ENCODE data around the gene TAF1L. TPM values are rescaled to one million over a fixed set of nuclear protein-coding genes. Genes with fewer than 3 reads are reported as not detected.
A peak's percentile ranks its signal among the peaks of the same experiment; 100 is the strongest.
"Not testable (repeated sequence)": the region's sequence is repeated elsewhere in the genome, so short reads cannot be mapped to it uniquely, and the experiment has no call there.

Gene TAF1L, protein sequence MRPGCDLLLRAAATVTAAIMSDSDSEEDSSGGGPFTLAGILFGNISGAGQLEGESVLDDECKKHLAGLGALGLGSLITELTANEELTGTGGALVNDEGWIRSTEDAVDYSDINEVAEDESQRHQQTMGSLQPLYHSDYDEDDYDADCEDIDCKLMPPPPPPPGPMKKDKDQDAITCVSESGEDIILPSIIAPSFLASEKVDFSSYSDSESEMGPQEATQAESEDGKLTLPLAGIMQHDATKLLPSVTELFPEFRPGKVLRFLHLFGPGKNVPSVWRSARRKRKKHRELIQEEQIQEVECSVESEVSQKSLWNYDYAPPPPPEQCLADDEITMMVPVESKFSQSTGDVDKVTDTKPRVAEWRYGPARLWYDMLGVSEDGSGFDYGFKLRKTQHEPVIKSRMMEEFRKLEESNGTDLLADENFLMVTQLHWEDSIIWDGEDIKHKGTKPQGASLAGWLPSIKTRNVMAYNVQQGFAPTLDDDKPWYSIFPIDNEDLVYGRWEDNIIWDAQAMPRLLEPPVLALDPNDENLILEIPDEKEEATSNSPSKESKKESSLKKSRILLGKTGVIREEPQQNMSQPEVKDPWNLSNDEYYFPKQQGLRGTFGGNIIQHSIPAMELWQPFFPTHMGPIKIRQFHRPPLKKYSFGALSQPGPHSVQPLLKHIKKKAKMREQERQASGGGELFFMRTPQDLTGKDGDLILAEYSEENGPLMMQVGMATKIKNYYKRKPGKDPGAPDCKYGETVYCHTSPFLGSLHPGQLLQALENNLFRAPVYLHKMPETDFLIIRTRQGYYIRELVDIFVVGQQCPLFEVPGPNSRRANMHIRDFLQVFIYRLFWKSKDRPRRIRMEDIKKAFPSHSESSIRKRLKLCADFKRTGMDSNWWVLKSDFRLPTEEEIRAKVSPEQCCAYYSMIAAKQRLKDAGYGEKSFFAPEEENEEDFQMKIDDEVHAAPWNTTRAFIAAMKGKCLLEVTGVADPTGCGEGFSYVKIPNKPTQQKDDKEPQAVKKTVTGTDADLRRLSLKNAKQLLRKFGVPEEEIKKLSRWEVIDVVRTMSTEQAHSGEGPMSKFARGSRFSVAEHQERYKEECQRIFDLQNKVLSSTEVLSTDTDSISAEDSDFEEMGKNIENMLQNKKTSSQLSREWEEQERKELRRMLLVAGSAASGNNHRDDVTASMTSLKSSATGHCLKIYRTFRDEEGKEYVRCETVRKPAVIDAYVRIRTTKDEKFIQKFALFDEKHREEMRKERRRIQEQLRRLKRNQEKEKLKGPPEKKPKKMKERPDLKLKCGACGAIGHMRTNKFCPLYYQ (N-terminal part only)
- 0.02 TPM for polyA plus RNA-seq (2013, experiment 1 of 2; ENCODE audit: insufficient read length)
- 0.06 TPM for polyA plus RNA-seq (2013, experiment 2 of 2; ENCODE audit: insufficient read length)

DNA sequence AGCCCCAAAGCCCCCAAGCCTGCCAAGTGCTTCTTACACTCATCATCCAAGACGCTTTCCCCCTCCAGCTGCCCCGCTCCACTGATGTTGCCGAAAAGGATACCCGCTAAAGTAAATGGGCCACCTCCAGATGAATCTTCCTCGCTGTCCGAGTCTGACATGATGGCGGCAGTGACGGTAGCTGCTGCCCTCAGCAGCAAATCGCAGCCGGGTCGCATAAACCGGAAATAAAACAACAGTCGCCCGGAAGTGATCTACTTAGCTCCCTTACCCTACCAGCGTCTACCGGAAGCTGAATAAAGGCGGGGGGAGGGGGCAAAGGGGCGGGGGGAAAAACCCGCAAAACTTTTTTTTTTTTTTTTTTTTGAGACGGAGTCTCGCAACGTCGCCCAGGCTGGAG is at the start of gene TAF1L:
TSS of gene TAF1L (minus strand) at position 308 of the 400 bp plus-strand sequence. CDS start at position 218, 90 bp downstream.
- DNase-seq: no peak

DNA sequence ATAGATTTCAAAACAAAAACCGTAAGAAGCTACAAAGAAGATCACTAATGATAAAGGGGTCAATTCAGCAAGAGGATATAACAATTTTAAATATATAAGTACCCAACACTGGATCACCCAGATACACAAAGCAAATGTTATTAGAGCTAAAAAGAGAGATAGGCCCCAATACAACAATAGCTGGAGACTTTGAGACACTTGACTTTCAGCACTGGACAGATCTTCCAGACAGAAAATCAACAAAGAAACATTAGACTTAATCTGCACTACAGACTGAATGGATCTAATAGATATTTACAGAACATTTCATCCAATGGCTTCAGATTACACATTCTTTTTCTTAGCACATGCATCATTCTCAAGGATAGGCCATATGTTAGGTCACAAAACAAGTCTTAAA is 46.3 kb upstream of the TAF1L start:
- DNase-seq: no peak

DNA sequence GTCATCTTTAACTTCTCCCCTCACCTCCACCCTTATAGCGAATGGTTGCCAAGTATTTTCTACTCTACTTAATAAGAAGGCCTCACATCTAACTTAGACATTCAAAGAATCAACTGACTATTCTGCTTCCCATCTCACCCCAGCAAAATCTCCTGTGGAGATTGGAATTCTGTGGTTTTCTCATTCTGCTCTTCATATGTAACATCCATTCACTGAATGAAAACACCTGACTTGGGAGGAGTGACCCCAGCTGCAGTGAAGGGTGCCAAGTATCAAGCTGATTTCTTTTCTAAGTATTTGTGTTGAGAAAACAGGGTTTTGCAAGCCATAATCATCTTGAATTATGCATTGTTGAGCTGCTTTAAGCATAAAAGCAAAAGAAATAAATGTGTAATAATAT is 42.5 kb upstream of the TAF1L start:
- peak; percentile 8 for DNase-seq

DNA sequence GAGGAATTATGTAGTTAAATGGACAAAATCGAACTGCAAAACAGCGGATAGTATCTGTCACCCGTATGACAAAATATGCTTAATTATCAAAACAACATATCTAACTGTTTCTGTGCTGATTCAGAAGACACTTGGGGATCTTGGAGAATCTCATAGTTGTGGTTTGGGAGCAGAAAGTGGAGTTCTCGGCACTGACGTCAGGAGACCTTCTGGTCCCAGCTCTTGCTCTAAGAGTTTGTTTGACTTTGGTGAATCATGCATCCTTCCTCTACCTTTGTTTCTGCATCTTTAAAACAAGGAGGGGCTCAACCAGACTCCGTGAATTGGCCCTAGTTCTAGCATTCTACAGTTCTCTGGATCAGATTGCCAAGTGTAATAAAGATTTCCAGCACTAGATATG is 37.0 kb upstream of the TAF1L start:
- peak; percentile 90 for DNase-seq

DNA sequence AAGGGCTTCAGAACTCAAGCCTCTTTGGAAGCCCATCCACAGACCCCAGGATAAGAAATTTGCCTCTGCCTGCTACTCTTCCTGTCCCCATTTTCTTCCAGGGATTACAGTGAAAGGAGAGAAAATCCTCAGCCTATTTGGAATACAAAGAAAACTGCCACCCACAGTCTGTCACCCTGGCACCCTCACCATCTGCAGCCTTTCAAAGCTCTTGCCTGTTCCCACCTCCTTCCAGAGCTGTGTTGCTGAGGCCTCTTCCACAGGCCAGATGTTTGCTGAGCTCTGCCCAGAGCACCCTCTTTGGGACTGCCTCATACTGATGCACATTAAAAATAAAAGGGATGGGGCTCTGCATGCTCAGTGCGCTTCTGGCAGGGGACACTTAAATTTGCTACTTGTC is 35.9 kb upstream of the TAF1L start:
- no peak for DNase-seq

DNA sequence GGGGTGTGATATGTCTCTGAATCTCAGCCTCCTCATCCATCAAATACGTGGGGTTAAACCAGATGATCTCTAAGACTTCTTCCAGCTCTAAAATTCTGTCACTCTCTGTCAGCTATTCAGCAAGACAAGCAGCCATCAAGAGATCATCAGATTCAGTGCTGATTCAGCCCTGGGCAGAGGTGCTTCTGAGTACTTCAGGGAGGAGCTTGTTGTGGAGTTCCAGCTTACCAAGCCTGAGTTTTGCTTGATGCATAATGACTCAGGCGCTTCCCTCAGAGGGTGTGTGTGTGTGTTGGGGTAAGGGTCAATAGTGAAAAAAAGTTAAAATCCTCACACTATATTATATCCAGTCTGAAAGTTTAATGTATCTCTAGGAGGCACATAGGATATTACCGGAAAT is 29.6 kb upstream of the TAF1L start:
- DNase-seq: no peak

DNA sequence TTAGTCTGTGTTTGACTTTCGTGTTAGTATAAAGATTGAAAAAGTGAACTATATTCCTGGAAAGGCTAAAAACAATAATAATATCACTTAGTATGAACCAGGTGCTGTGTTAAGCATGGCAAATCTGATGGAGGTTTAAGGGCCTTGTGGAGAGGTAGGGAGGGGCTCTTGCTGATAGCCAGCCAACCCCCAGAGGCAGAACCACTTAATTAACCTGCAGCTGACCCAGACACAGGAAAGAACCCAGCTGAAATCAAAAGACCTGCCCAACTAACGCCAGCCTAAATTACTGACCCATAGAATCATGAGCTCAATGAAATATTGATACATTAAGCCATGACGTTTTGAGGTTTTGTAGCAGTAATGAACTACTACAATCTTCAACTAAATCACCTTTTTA is 28.3 kb upstream of the TAF1L start:
- no peak for DNase-seq

DNA sequence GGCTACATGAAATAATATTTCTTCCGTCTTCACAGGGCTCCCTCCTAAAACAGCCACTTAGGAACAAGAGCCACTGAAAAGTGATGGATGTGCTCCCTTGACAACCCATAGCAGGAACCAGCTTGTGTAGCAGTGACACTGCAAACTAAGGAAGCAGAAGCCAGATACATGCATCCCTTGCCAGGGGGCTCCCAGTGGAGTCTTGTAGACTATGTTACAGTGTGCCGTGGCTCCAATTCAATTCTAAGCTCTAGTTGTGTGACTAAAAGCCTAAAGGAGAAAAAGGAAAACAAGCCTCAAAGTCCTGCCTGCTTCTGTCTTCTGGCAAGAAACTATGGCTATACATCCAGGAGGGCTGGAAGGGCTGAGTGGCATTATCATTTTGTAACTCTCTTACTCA is 12.2 kb upstream of the TAF1L start:
- no peak for DNase-seq

DNA sequence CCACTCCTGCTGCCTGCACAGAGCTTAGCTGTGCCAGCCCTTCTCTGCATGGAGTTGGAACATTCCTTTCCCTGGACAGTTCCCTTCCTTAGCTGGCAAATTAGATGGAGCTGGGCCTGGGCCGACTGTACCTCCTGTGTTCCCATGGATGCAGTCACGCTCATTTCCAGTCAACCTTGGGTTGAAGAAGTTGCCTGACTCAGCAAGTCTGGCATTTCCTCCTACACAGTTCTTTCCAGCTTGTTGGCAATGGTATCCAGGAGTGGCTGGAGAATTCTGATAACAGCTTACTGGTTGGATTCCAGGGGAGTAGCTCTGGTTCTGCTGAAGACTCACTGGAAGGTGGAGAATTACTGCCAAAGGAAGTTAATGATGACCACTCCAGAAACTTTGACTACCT is 9.2 kb upstream of the TAF1L start:
- DNase-seq: peak; percentile 72

DNA sequence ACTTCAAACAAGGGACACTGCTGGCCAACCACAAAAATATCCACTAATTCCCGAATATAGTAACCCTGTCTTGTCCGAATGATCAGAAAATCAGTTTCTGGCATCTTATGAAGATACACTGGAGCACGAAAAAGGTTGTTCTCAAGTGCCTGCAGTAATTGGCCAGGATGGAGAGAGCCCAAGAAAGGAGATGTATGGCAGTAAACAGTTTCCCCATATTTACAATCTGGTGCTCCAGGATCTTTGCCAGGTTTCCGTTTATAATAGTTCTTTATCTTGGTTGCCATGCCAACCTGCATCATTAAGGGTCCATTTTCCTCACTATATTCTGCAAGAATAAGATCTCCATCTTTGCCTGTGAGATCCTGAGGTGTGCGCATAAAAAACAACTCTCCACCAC is 2.3 kb downstream of the TAF1L start:
- not testable (repeated sequence) for DNase-seq

DNA sequence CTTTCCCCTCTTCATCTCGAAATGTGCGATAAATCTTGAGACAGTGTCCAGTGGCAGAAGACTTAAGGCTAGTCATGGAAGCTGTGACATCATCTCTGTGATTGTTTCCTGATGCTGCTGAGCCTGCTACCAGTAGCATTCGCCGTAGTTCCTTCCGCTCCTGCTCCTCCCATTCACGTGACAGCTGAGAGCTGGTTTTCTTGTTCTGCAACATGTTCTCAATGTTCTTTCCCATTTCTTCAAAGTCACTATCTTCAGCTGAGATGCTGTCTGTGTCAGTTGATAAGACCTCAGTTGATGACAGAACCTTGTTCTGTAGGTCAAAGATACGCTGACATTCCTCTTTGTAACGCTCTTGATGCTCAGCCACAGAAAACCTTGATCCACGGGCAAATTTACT is 3.5 kb downstream of the TAF1L start:
- DNase-seq: no peak

DNA sequence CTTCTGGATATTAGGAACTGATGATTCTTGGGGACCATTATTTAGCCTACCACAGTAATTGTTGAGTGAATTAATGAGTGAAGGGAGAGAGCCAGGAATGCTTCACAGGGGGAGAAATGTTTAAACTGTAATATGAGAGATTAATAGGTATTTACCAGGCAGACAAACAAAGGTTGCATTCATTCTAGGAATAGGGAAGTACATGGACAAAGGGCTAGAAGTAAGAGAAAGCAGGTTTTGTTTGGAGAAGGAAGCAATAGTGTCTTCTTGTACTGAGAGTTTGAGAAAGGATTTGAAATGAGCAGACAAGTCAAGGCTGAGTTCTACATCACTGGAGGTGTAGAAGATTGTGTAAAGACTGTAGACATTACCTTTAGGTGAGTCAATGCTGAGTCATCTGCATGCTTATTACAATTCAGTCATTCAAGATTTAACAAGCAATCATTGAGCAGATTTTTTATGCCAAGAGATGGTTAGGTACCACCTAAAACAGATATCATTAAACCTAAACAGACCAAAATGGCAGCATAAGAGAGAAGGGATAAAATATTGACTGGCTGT is 8.0 kb downstream of the TAF1L start:
- DNase-seq: no peak

DNA sequence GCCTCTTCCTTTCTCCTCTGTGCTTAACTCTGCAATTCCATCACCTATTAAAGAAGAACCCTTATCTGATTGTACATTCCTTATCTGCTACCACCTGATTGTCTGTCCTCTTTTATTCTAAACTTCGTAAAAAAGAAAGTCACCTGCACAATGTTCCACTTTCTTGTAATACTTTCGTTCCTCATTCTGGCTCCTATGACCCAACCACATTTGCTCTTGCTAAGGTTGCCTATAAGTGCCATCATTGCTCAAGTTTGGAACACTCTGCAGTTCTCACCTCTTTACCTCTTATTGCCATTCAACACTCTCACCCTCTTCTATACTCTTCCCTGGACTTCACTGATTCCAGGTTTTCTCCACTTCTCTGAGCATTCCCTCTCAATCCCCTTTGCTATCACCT is 10.1 kb downstream of the TAF1L start:
- no peak for DNase-seq

DNA sequence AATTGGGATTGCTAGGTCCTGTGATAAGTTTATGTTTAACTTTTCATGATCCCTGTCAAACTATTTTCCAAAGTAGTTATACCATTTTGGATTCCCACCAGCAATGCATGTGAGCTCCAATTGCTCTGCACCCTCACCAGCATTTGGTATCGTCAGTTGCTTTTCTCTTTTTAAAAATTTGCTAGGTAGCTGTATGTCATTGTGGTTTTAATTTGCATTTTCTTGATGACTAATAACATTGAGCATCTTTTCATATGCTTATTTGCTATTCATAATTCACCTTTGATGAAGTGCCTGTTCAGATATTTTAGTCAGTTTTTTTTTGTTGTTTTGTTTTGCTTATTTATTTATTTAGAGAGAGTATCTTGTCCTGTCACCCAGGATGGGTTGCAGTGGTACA is 12.5 kb downstream of the TAF1L start:
- no peak for DNase-seq

DNA sequence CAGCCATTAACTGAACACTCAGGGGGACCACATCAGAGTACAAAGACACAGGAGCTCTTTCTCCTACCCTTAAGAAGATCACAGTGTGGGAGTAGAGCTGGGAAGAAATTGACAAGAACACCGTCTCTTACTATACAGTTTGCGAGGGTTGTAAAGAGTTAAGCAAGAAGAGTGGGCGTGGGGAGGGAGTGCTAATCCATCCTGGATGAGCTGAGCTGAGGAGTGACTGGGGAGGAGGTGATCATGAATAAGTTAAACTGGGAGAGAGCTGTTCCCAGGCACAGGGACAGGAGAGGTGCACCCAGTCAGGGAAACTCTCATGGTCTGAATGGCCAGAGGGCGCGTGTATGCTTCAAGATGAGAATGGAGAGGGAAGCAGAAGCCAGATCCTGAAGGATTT is 17.2 kb downstream of the TAF1L start:
- DNase-seq: no peak

DNA sequence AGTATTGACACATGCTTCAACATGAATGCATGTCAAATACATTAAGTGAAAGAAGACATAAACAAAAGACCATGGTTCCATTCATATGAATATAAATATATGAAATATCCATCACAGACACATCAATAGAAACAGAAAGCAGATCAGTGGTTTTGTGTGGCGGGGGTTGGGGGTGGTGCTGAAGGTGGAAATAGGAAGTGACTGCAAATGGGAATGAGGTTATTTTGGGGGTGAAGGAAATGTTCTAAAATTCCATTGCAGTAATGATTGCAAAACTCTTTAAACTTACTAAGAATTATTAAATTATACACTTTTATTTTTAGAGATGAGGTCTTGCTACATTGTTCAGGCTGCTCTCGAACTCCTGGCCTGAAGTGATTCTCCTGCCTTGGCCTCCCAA is 28.7 kb downstream of the TAF1L start:
- no peak for DNase-seq

DNA sequence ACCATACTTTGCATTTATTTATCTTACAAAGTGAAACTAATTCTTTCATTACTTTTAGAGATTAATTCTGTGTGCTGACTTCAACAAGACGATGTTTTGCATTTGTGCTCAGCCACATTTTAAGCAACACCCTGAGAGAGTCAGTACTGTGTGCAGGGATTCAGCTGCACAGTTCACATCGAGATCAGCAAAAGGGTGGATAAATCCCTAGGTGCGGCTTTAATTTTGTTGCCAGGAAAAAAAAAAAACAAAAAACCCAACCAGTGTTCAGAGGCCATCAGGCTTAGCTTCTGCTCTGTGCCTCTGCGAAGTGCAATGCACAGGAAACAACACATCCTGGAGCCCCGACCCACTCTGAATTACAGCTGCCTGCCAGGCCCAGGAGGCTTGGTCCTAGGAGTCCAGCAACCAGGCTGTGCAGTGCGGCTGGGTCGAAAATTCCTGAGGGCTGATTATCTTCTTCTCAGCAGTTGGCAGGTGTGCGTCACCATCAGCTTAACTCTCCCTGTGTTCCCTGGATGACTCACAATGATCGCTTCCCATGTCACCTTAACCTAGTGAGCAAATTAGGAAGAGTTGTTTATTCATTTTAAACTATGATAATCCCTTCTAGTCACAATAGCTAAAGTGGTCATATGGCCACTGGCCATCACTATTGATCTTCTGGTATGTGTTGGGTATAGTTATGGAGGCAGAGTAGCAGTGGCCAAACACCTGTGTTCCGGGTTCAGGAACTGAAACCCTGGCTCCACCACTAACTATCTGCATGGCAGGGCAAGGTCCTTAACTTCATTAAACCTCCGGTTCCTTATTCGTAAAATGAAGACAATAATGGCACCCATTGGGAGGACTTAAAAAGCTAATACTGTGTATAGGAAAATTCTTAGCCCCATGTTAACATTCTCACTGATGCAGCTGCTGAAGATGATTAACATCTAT is 31.3 kb downstream of the TAF1L start:
- no peak for DNase-seq

DNA sequence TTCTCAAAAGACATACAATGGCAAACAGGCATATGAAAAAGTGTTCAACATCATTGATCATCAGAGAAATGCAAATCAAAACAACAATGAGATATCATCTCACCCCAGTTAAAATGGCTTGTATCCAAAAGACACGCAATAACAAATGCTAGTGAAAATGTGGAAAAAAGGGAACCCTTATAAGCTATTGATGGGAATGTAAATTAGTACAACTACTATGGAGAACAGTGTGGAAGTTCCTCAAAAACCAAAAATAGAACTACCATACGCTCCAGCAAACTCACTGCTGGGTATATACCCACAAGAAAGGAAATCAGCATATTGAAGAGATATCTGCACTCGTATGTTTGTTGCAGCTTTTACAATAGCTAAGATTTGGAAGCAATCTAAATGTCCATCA is 36.4 kb downstream of the TAF1L start:
- not testable (repeated sequence) for DNase-seq

DNA sequence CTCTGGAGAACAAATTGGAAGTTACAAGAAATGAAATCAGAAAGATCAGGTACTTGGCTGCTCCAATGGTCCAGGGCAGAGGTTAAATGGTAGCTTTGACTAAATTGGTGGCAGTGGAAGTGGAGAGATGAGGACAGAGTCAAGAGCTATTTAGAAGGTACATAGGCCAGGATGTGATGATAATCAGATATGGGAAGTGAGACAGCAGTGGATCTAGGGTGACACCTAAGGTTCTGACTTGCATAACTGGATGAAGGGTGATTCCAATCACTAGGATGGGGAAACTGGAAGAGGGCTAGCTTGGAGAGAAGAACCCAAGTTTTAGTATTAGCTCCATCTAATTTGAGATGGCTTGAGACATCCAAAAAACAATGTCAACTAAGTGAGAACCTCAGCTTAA is 38.5 kb downstream of the TAF1L start:
- no peak for DNase-seq

DNA sequence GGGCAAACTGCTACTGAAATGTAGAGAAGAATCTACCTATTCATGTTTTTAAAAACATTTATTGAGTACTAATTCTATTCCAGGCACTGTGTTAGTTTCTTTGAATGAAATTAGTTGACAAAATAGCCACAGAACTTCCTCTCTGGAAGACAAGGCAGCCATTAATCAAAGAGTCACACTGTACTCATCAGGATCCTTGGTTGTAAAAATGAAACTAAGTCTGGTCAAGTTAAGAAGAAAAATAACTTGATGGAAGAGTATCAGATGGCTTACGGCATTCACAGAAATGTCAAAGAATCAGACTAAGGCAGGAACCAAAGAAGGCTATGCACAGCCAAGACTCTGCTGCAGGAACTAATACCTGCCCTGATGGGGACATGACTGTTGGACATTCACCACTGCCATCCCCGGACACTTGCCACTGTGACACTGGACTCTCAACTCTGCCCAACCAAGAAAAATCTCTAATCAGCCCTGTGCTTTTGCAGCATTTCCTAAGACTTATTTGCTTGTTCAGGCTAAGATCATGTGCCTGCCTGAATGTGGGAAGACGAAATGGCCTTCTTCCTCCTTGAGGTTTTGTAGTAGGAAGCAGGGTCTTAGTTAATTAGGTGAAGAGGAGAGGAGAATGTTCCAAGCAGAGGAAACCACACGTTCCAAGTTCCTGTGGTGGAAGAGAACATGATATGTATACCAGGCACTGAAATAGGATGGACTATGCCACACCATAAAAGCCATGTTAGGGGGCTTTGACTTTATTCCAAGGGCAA is 39.2 kb downstream of the TAF1L start:
- DNase-seq: no peak
